Keratinocyte (primary cell): ENCODE data around the gene MEG3. TPM values are rescaled to one million over a fixed set of nuclear protein-coding genes. Genes with fewer than 3 reads are reported as not detected.

Experiments
- DNase-seq: peaks from one replicate; pipeline ENCODE4 v3.0.0-alpha.2; 2011; ENCODE audit warnings: low read depth, missing footprints, low spot score
- FAIRE-seq: peaks from 2 replicates; lab custom pipeline; 2011; peaks lifted over from hg19 to GRCh38; lab: Jason Lieb, UNC
- H2AFZ ChIP-seq: 2 replicates; pipeline ENCODE4 v1.6.0; 2012; ENCODE audit warnings: low read length, control low read depth, inconsistent platforms; ENCODE audit not compliant: control insufficient read depth
- H3K27ac ChIP-seq: 2 replicates; pipeline ENCODE4 v1.5.1; 2011; ENCODE audit warnings: low read length; ENCODE audit not compliant: control insufficient read depth, insufficient read depth
- H3K27me3 ChIP-seq: 3 replicates; pipeline ENCODE4 v1.6.0; 2011; ENCODE audit warnings: low read length; ENCODE audit not compliant: control insufficient read depth, insufficient read depth; ENCODE audit errors: extremely low read depth
- H3K36me3 ChIP-seq, 2 experiments: 2 replicates in 1 of 2; 3 replicates in 1 of 2; pipeline ENCODE4 v1.5.1; 2011; ENCODE audit warnings: low read length in 2 of 2, mild to moderate bottlenecking in 1 of 2; ENCODE audit not compliant: control insufficient read depth in 2 of 2, insufficient read depth in 2 of 2; ENCODE audit errors: extremely low read depth in 1 of 2
- H3K4me1 ChIP-seq: 3 replicates; pipeline ENCODE4 v1.5.1; 2011; ENCODE audit warnings: low read length; ENCODE audit not compliant: control insufficient read depth, insufficient read depth; ENCODE audit errors: extremely low read depth
- H3K4me2 ChIP-seq: 3 replicates; pipeline ENCODE4 v1.6.0; 2011; ENCODE audit warnings: low read depth, low read length; ENCODE audit not compliant: control insufficient read depth, insufficient read depth; ENCODE audit errors: extremely low read depth
- H3K4me3 ChIP-seq, 3 experiments: fragments of 200-600 bp in 1 of 3; sonication (generic) in 1 of 3; 2 replicates in 2 of 3; 3 replicates in 1 of 3; pipeline ENCODE4 v1.5.1; 2011 to 2016; ENCODE audit warnings: low read length in 3 of 3, mild to moderate bottlenecking in 3 of 3, control low read depth in 2 of 3, inconsistent platforms in 1 of 3, low read depth in 1 of 3, mixed read lengths in 1 of 3, mixed run types in 1 of 3, moderate library complexity in 1 of 3; ENCODE audit not compliant: control insufficient read depth in 2 of 3, insufficient read depth in 2 of 3; ENCODE audit errors: extremely low read depth in 1 of 3
- H3K79me2 ChIP-seq: 2 replicates; pipeline ENCODE4 v1.6.0; 2012; ENCODE audit warnings: low read length; ENCODE audit not compliant: control insufficient read depth, insufficient read depth
- H3K9ac ChIP-seq: 3 replicates; pipeline ENCODE4 v1.6.0; 2011; ENCODE audit warnings: low read length; ENCODE audit not compliant: control insufficient read depth, insufficient read depth; ENCODE audit errors: extremely low read depth
- H3K9me1 ChIP-seq: 3 replicates; pipeline ENCODE4 v1.6.0; 2011; ENCODE audit warnings: low read length; ENCODE audit not compliant: control insufficient read depth, insufficient read depth; ENCODE audit errors: extremely low read depth
- H3K9me3 ChIP-seq: 2 replicates; pipeline ENCODE4 v1.5.1; 2012; ENCODE audit warnings: low read depth, low read length; ENCODE audit not compliant: control insufficient read depth
- H4K20me1 ChIP-seq: 3 replicates; pipeline ENCODE4 v1.6.0; 2011; ENCODE audit warnings: low read length; ENCODE audit not compliant: control insufficient read depth, insufficient read depth; ENCODE audit errors: extremely low read depth
- CTCF ChIP-seq, 3 experiments: IDR thresholded peaks in 1 of 3; conservative IDR thresholded peaks in 1 of 3; optimal IDR thresholded peaks in 1 of 3; 2 replicates in 2 of 3; 3 replicates in 1 of 3; pipeline versions ENCODE3 to v1.5.1; 2011; ENCODE audit warnings: low read length in 3 of 3, mild to moderate bottlenecking in 3 of 3, moderate library complexity in 2 of 3, control low read depth in 1 of 3, inconsistent platforms in 1 of 3; ENCODE audit not compliant: insufficient read depth in 2 of 3; ENCODE audit errors: extremely low read depth in 1 of 3
- EZH2 ChIP-seq: IDR thresholded peaks from one replicate; pipeline ENCODE4 v1.6.1; 2012; ENCODE audit warnings: inconsistent platforms, mild to moderate bottlenecking, low read length, moderate library complexity
- dilution Hi-C: fragments of 300-500 bp; cut with MboI; formaldehyde crosslinking; loops from one replicate; pipeline ENCODE4 v1.7.0; 2020; ENCODE audit warnings: low sequenced_read_pairs; ENCODE audit not compliant: extremely low pct_ligation_motif_present
- polyA plus RNA-seq, 5 experiments: library from polyadenylated mRNA; depleted of rRNA in 3 of 5; stranded (reverse) in 3 of 5; stranded (forward) in 1 of 5; unstranded in 1 of 5; fragments of >200 nt; gene quantifications; 1 replicate in 1 of 5; 2 replicates in 3 of 5; 3 replicates in 1 of 5; pipeline versions ENCODE4 v1.2.1 to v1.2.3, GENCODE V29; 2011 to 2012; ENCODE audit warnings: missing spikeins in 2 of 5, low read depth in 1 of 5, low replicate concordance in 1 of 5

Gene MEG3
- polyA plus RNA-seq, 1 donor (not counting 4 experiments of a cell fraction or from before 2014, with no cell fraction given): 5.6 TPM

- FAIRE-seq (no peak), DNase-seq (no peak)
- TF ChIP-seq EZH2: no peak
- TF ChIP-seq CTCF (optimal IDR thresholded peaks at IDR 0.05 in 1 of 3, IDR thresholded peaks at IDR 0.05 in 1 of 3, conservative IDR thresholded peaks at IDR 0.05 in 1 of 3; ENCODE audit: extremely low read depth in 1 of 3, insufficient read depth in 2 of 3, low read length in 3 of 3): no peak
- Histone ChIP-seq H3K79me2 (no peaks in the 10 kb centered on the region), H2AFZ (no peak overlapping the region), H3K9me1 (no peaks in the 10 kb centered on the region), H3K9me3 (no peaks in the 10 kb centered on the region), H3K4me2 (no peak overlapping the region), H4K20me1 (no peaks in the 10 kb centered on the region), H3K9ac (no peak overlapping the region), H3K4me1 (no peaks in the 10 kb centered on the region), H3K27me3 (no peaks in the 10 kb centered on the region), H3K36me3 (no peaks in the 10 kb centered on the region), H3K4me3 (no peak overlapping the region), H3K27ac (no peak overlapping the region)
- dilution Hi-C loops: no loop called here
Measured at GRCh38 chr14:100861188-100861936, 35.4 kb downstream of the MEG3 start.

- no peaks in the 10 kb centered on the region for H3K9me1 ChIP-seq
- no peaks in the 10 kb centered on the region for H3K9me3 ChIP-seq
- H3K9ac ChIP-seq: no peak overlapping the region
- DNase-seq (no peak), FAIRE-seq (no peak)
- dilution Hi-C loops: no loop called here
- TF ChIP-seq CTCF (optimal IDR thresholded peaks at IDR 0.05 in 1 of 3, IDR thresholded peaks at IDR 0.05 in 1 of 3, conservative IDR thresholded peaks at IDR 0.05 in 1 of 3; ENCODE audit: extremely low read depth in 1 of 3, insufficient read depth in 2 of 3, low read length in 3 of 3): no peak
- TF ChIP-seq EZH2: no peak
- H3K27me3 ChIP-seq: no peaks in the 10 kb centered on the region
- no peak overlapping the region for H2AFZ ChIP-seq
- H3K4me2 ChIP-seq: no peak overlapping the region
- no peak overlapping the region for H3K27ac ChIP-seq
- H3K4me3 ChIP-seq: no peak overlapping the region
- H3K79me2 ChIP-seq: no peaks in the 10 kb centered on the region
- H3K36me3 ChIP-seq: no peaks in the 10 kb centered on the region
- no peaks in the 10 kb centered on the region for H3K4me1 ChIP-seq
- H4K20me1 ChIP-seq: no peaks in the 10 kb centered on the region
Measured at GRCh38 chr14:100861937-100862247, 36.0 kb downstream of the MEG3 start.
